H1 (cell line): Measurements from ENCODE around the gene PTDSS2. TPM values are rescaled to one million over a fixed set of nuclear protein-coding genes. Genes with fewer than 3 reads are reported as not detected.

ENCODE experiments used
- CTCF ChIA-PET: fragments of 300-600 bp; sonication (Branson Sonifier 250); formaldehyde crosslinking; loops from one replicate; lab custom pipeline; 2021; ENCODE audit not compliant: partially characterized antibody; lab: Charles Lee
- POLR2A ChIA-PET: fragments of 300-600 bp; sonication (Branson Sonifier 250); formaldehyde crosslinking; loops from one replicate; lab custom pipeline; 2021; ENCODE audit warnings: inconsistent platforms; ENCODE audit not compliant: partially characterized antibody; lab: Charles Lee
- DNase-seq, 2 experiments: peaks; one replicate each; pipeline versions ENCODE4 v3.0.0 to v3.0.0-alpha.2; 2010 to 2022; ENCODE audit warnings: low spot score in 2 of 2, low read depth in 1 of 2, mixed read lengths in 1 of 2
- FAIRE-seq: peaks from 2 replicates; lab custom pipeline; 2011; peaks lifted over from hg19 to GRCh38; lab: Jason Lieb, UNC
- H2AFZ ChIP-seq: 2 replicates; pipeline ENCODE4 v1.8.1; 2012; ENCODE audit warnings: low read length, inconsistent platforms
- H2AK5ac ChIP-seq: 2 replicates; pipeline ENCODE4 v1.6.1; 2013; ENCODE audit warnings: low read depth, low read length
- H2BK120ac ChIP-seq: replicated peaks from 2 replicates; pipeline ENCODE3; 2013; ENCODE audit warnings: low read depth, low read length, inconsistent platforms
- H2BK12ac ChIP-seq: 2 replicates; pipeline ENCODE4 v1.6.1; 2013; ENCODE audit warnings: low read depth, low read length
- H2BK15ac ChIP-seq: 2 replicates; pipeline ENCODE4 v1.6.1; 2013; ENCODE audit warnings: low read length
- H2BK20ac ChIP-seq: 2 replicates; pipeline ENCODE4 v1.6.1; 2013; ENCODE audit warnings: low read length
- H2BK5ac ChIP-seq: 2 replicates; pipeline ENCODE4 v1.6.1; 2013; ENCODE audit warnings: low read depth, low read length
- H3K14ac ChIP-seq: 2 replicates; pipeline ENCODE4 v1.6.1; 2013; ENCODE audit warnings: inconsistent platforms; ENCODE audit not compliant: insufficient read length
- H3K18ac ChIP-seq: 2 replicates; pipeline ENCODE4 v1.6.1; 2013; ENCODE audit warnings: low read length; ENCODE audit errors: extremely low read depth
- H3K23ac ChIP-seq: 2 replicates; pipeline ENCODE4 v1.6.1; 2013; ENCODE audit warnings: inconsistent platforms; ENCODE audit not compliant: insufficient read length
- H3K23me2 ChIP-seq: 2 replicates; pipeline ENCODE4 v1.6.1; 2013; ENCODE audit warnings: low read depth, low read length
- H3K27ac ChIP-seq: 2 replicates; pipeline ENCODE4 v1.6.1; 2011; ENCODE audit warnings: low read depth, low read length, inconsistent platforms
- H3K27me3 ChIP-seq, 4 experiments: replicated peaks in 1 of 4; 1 replicate in 1 of 4; 2 replicates in 3 of 4; pipeline versions ENCODE4 v1.6.1 to v1.8.1; 2011 to 2013; ENCODE audit warnings: low read length in 3 of 4, mild to moderate bottlenecking in 3 of 4, inconsistent platforms in 2 of 4, mixed read lengths in 2 of 4, moderate library complexity in 1 of 4; ENCODE audit not compliant: control insufficient read depth in 3 of 4, insufficient read depth in 3 of 4; ENCODE audit errors: extremely low read depth in 1 of 4
- H3K36me3 ChIP-seq, 4 experiments: 2 replicates each; pipeline versions ENCODE4 v1.6.1 to v1.8.1; 2011 to 2013; ENCODE audit warnings: mild to moderate bottlenecking in 4 of 4, low read length in 3 of 4, moderate library complexity in 2 of 4, control low read depth in 1 of 4, inconsistent platforms in 1 of 4; ENCODE audit not compliant: insufficient read depth in 4 of 4, control insufficient read depth in 2 of 4
- H3K4ac ChIP-seq: replicated peaks from 2 replicates; pipeline ENCODE3; 2013; ENCODE audit warnings: low read length, low read depth, mixed read lengths, inconsistent platforms; ENCODE audit not compliant: insufficient read length
- H3K4me1 ChIP-seq, 4 experiments: replicated peaks in 1 of 4; 1 replicate in 1 of 4; 2 replicates in 3 of 4; pipeline versions ENCODE4 v1.6.1 to v1.8.1; 2011 to 2013; ENCODE audit warnings: low read length in 3 of 4, inconsistent platforms in 2 of 4, mixed read lengths in 1 of 4; ENCODE audit not compliant: insufficient read depth in 4 of 4, control insufficient read depth in 3 of 4
- H3K4me2 ChIP-seq, 2 experiments: 2 replicates each; pipeline versions ENCODE4 v1.6.1 to v1.8.1; 2011 to 2013; ENCODE audit warnings: low read depth in 2 of 2, low read length in 2 of 2, control low read depth in 1 of 2, inconsistent platforms in 1 of 2, mild to moderate bottlenecking in 1 of 2; ENCODE audit not compliant: insufficient read depth in 1 of 2
- H3K4me3 ChIP-seq, 4 experiments: fragments of 200-600, 300-600 bp in 1 of 4; sonication (generic), shearing (Covaris generic), sonication (Bioruptor Twin) in 1 of 4; 2 replicates each; pipeline versions ENCODE4 v1.5.1 to v1.8.1; 2011 to 2016; ENCODE audit warnings: low read length in 4 of 4, low read depth in 3 of 4, control low read depth in 2 of 4, inconsistent platforms in 2 of 4, mild to moderate bottlenecking in 2 of 4, mixed read lengths in 1 of 4, moderate library complexity in 1 of 4; ENCODE audit not compliant: insufficient read depth in 2 of 4; ENCODE audit errors: extremely low read depth in 1 of 4
- H3K56ac ChIP-seq: replicated peaks from 2 replicates; pipeline ENCODE3; 2013; ENCODE audit warnings: low read depth, mild to moderate bottlenecking, mixed read lengths, low read length, inconsistent platforms; ENCODE audit not compliant: insufficient read length
- H3K79me1 ChIP-seq: 2 replicates; pipeline ENCODE4 v1.6.1; 2013; ENCODE audit warnings: low read depth, low read length, control low read depth
- H3K79me2 ChIP-seq, 2 experiments: 2 replicates each; pipeline versions ENCODE4 v1.6.1 to v1.8.1; 2012 to 2013; ENCODE audit warnings: low read length in 2 of 2, mild to moderate bottlenecking in 2 of 2, inconsistent platforms in 1 of 2; ENCODE audit not compliant: insufficient read depth in 2 of 2, control insufficient read depth in 1 of 2
- H3K9ac ChIP-seq, 4 experiments: replicated peaks in 1 of 4; 1 replicate in 1 of 4; 2 replicates in 3 of 4; pipeline versions ENCODE4 v1.6.1 to v1.8.1; 2011 to 2013; ENCODE audit warnings: low read depth in 3 of 4, low read length in 3 of 4, control low read depth in 2 of 4, mild to moderate bottlenecking in 2 of 4, moderate library complexity in 2 of 4, inconsistent platforms in 1 of 4; ENCODE audit errors: extremely low read depth in 1 of 4
- H3K9me3 ChIP-seq, 2 experiments: 2 replicates each; pipeline versions ENCODE4 v1.6.1 to v1.8.1; 2012 to 2013; ENCODE audit warnings: mild to moderate bottlenecking in 2 of 2, moderate library complexity in 2 of 2, control low read depth in 1 of 2, inconsistent platforms in 1 of 2, low read depth in 1 of 2, low read length in 1 of 2, mixed read lengths in 1 of 2; ENCODE audit not compliant: insufficient read depth in 2 of 2
- H4K20me1 ChIP-seq, 2 experiments: replicated peaks in 1 of 2; 2 replicates each; pipeline versions ENCODE3 to v1.8.1; 2011 to 2013; ENCODE audit warnings: inconsistent platforms in 2 of 2, low read length in 2 of 2, mild to moderate bottlenecking in 1 of 2; ENCODE audit not compliant: insufficient read depth in 2 of 2, control insufficient read depth in 1 of 2
- H4K5ac ChIP-seq: 2 replicates; pipeline ENCODE4 v1.6.1; 2013; ENCODE audit warnings: low read length, low read depth, mixed read lengths, inconsistent platforms; ENCODE audit not compliant: insufficient read length
- H4K8ac ChIP-seq: 2 replicates; pipeline ENCODE4 v1.8.0; 2013; ENCODE audit warnings: mild to moderate bottlenecking, moderate library complexity, low read length, inconsistent platforms; ENCODE audit not compliant: insufficient read depth; ENCODE audit errors: extremely low read depth
- H4K91ac ChIP-seq: replicated peaks from 2 replicates; pipeline ENCODE3; 2013; ENCODE audit warnings: low read length, mixed read lengths, inconsistent platforms; ENCODE audit not compliant: insufficient read length
- CBX8 ChIP-seq: fragments of 300-800, 300-1000 bp; sonication (generic); IDR thresholded peaks from 2 replicates; pipeline ENCODE4 v1.7.1; 2016; ENCODE audit warnings: low read depth, low read length, borderline replicate concordance
- CREB1 ChIP-seq: IDR thresholded peaks from 2 replicates; pipeline ENCODE4 v1.6.1; 2012; ENCODE audit warnings: inconsistent platforms
- GTF2F1 ChIP-seq: IDR thresholded peaks from 2 replicates; pipeline ENCODE4 v1.6.1; 2012; ENCODE audit warnings: low read depth, low read length, improper control_type of control experiment, borderline replicate concordance
- JUN ChIP-seq: IDR thresholded peaks from 2 replicates; pipeline ENCODE4 v1.6.1; 2011; ENCODE audit warnings: low read depth, mild to moderate bottlenecking, improper control_type of control experiment, low read length
- NRF1 ChIP-seq: IDR thresholded peaks from 2 replicates; pipeline ENCODE4 v1.6.1; 2011; ENCODE audit warnings: mild to moderate bottlenecking, low read depth, low read length, improper control_type of control experiment
- POLR2A ChIP-seq, 2 experiments: IDR thresholded peaks; 1 replicate in 1 of 2; 2 replicates in 1 of 2; pipeline ENCODE4 v1.6.1; 2011; ENCODE audit warnings: low read depth in 2 of 2, low read length in 2 of 2, mild to moderate bottlenecking in 2 of 2; ENCODE audit errors: control extremely low read depth in 1 of 2
- RXRA ChIP-seq: IDR thresholded peaks from 2 replicates; pipeline ENCODE4 v1.6.1; 2011; ENCODE audit warnings: low read depth, mild to moderate bottlenecking, low read length, moderate library complexity; ENCODE audit not compliant: insufficient read depth
- SP1 ChIP-seq: IDR thresholded peaks from 2 replicates; pipeline ENCODE4 v1.6.1; 2011; ENCODE audit warnings: low read depth, low read length
- TBP ChIP-seq: IDR thresholded peaks from 2 replicates; pipeline ENCODE4 v1.6.1; 2011; ENCODE audit warnings: low read depth, low read length, improper control_type of control experiment
- ZNF274 ChIP-seq: IDR thresholded peaks from 2 replicates; pipeline ENCODE4 v1.7.0; 2012; ENCODE audit warnings: low read length, borderline replicate concordance; ENCODE audit errors: extremely low read depth
- WGBS, 2 experiments: shearing (Covaris generic) in 1 of 2; methylation state at CpG; one replicate each; pipeline versions ENCODE4 v1.1.6 to v1.1.7; 2013 to 2015; ENCODE audit warnings: low lambda C conversion rate in 2 of 2, mixed read lengths in 2 of 2, inconsistent platforms in 1 of 2, low coverage in 1 of 2, missing lambda C conversion rate in 1 of 2; ENCODE audit not compliant: insufficient replicate concordance in 2 of 2, insufficient coverage in 1 of 2, insufficient read length in 1 of 2; ENCODE audit errors: extremely low coverage in 1 of 2, missing lambda C conversion rate in 1 of 2; 5-methylcytosine and 5-hydroxymethylcytosine counted together
- polyA plus RNA-seq, 7 experiments: library from polyadenylated mRNA; depleted of rRNA in 3 of 7; stranded (reverse) in 5 of 7; unstranded in 2 of 7; fragments of >200 nt in 5 of 7; fragments of 200-250 nt in 2 of 7; gene quantifications; 1 replicate in 5 of 7; 2 replicates in 1 of 7; 4 replicates in 1 of 7; pipeline versions ENCODE4 v1.2.1 to v1.2.3, GENCODE V29; 2011 to 2013; ENCODE audit warnings: missing spikeins in 2 of 7, mixed read lengths in 2 of 7
- total RNA-seq: library from RNA; stranded (reverse); fragmentation: NEBNext Ultra II Directional; extraction: Animal tissue kit (Norgen Biotek cat#: 25700); gene quantifications from 2 replicates; pipeline ENCODE4 v1.2.1, GENCODE V29; 2021
- TF ChIP-seq, protein P1 (sequence below): IDR thresholded peaks from 2 replicates; pipeline ENCODE4 v1.6.1; 2011; ENCODE audit warnings: low read length, improper control_type of control experiment
- TF ChIP-seq, protein P2 (sequence below): IDR thresholded peaks from 2 replicates; pipeline ENCODE4 v1.6.1; 2012; ENCODE audit warnings: inconsistent platforms

PTDSS2 gene
- total and polyA plus RNA-seq, 2 of the 8 experiments (the other 6 are each of a cell fraction or from before 2014, with no cell fraction given) = 48.7 to 68.2 TPM

DNA sequence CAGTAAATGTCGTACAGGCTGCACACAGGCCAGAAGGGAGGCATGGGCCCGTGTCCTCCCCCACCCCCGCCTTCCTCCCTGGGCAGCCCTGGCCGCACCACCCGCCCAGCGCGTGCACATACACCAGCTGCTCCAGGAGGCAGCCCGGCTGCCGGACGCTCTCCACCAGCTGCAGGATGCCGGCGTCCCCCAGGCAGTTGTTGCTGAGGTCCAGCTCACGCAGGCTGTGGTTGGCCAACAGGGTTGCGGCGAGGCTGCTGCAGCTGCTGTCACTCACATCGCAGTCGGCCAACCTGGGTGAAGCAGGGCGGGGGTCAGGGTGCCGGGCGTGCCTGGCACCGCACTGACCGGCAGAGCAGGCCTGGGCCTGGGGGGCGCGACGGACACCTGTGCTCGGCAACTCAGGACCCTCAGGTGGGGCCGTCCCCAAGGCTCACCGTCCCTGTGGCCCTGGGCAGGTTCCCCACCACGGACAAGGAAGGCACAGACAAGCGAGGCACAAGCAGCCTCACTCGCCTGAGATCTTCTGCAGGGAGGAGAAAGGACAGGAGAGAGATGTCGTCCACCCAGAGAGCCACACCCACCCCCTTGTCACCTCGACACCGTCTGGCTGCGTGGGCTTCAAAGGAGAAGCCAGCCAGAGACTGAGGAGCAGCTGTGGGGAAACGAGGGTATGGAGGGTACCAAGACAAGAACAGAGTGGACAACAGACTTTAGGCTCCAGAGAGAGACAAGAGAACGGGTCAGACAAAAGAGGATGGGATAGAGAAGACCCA, 44.9 kb downstream of the PTDSS2 start:
- no peak overlapping the region for H3K4me2 ChIP-seq
- H3K4me1 ChIP-seq = no peaks in the 10 kb centered on the region
- no peak overlapping the region for H2BK15ac ChIP-seq
- WGBS, 2 experiments = 91% methylated on average over 34 of the region's 37 CpGs; no CpG with 5 or more reads in 1 of the 2 experiments
- no peaks in the 10 kb centered on the region for H3K27me3 ChIP-seq
- no peak overlapping the region for H3K27ac ChIP-seq
- H3K14ac ChIP-seq = no peak overlapping the region
- no peak overlapping the region for H3K9ac ChIP-seq
- H3K18ac ChIP-seq = no peak overlapping the region
- H2AFZ ChIP-seq = no peak overlapping the region
- H2BK20ac ChIP-seq = no peak overlapping the region
- ChIA-PET CTCF (interaction anchor here (1.2 kb wide), 1 partner anchor 22 kb away, joined by 5 read pairs; no protein-coding TSS in a partner anchor), POLR2A (interaction anchor here (1.1 to 3.5 kb wide), 3 partner anchors 9 to 78 kb away, joined by 3 to 41 read pairs (median 17); partner anchors contain the start of genes PTDSS2 and RNH1)
- H2BK120ac ChIP-seq = no peak overlapping the region
- FAIRE-seq (no peak), DNase-seq (peak in 1 of 2 experiments; percentile 46)
- H3K23me2 ChIP-seq = no peaks in the 10 kb centered on the region
- H3K4ac ChIP-seq = no peak overlapping the region
- H4K5ac ChIP-seq = no peak overlapping the region
- no peak overlapping the region for H2AK5ac ChIP-seq
- H3K9me3 ChIP-seq = peaks cover 11 to 19% of the 10 kb centered on the region in 2 experiments; a peak in 3 of 4 replicates
- H4K8ac ChIP-seq = no peak overlapping the region; the same call in 1 of the 2 replicates
- peaks cover 14 to 45% (median 31%) of the 10 kb centered on the region in 4 experiments; a peak in 7 of 8 replicates for H3K36me3 ChIP-seq
- H4K20me1 ChIP-seq = peaks cover 2 to 10% of the 10 kb centered on the region in 2 experiments
- H3K4me3 ChIP-seq = no peak overlapping the region
- no peak overlapping the region for H2BK12ac ChIP-seq
- H3K56ac ChIP-seq = no peak overlapping the region
- H3K23ac ChIP-seq = no peak overlapping the region
- no peaks in the 10 kb centered on the region for H3K79me2 ChIP-seq
- H4K91ac ChIP-seq = no peak overlapping the region
- H2BK5ac ChIP-seq = 0 out of 2 replicates have a peak overlapping the region, but pooled peaks have one; percentile 30
- H3K79me1 ChIP-seq = no peaks in the 10 kb centered on the region
- TF ChIP-seq TBP = no peak
- no peak for TF ChIP-seq POLR2A (IDR thresholded peaks at IDR 0.05; ENCODE audit: control extremely low read depth in 1 of 2, low read depth in 2 of 2, low read length in 2 of 2)
- no peak for TF ChIP-seq SP1
- no peak for TF ChIP-seq CREB1
- TF ChIP-seq, protein P1, sequence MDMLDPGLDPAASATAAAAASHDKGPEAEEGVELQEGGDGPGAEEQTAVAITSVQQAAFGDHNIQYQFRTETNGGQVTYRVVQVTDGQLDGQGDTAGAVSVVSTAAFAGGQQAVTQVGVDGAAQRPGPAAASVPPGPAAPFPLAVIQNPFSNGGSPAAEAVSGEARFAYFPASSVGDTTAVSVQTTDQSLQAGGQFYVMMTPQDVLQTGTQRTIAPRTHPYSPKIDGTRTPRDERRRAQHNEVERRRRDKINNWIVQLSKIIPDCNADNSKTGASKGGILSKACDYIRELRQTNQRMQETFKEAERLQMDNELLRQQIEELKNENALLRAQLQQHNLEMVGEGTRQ = no peak
- TF ChIP-seq NRF1 = no peak
- TF ChIP-seq JUN = no peak
- TF ChIP-seq, protein P2, sequence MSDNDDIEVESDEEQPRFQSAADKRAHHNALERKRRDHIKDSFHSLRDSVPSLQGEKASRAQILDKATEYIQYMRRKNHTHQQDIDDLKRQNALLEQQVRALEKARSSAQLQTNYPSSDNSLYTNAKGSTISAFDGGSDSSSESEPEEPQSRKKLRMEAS = no peak
- no peak for TF ChIP-seq RXRA
- no peak for TF ChIP-seq GTF2F1
- no peak for TF ChIP-seq ZNF274
- no peak for TF ChIP-seq CBX8
